ENCODE data around the gene ELL.

GRCh38 chr19:18517606-18518005, 4.3 kb downstream of the ELL start:
- TF ChIP-seq EZH2 (IDR thresholded peaks at IDR 0.05; ENCODE audit: insufficient read depth, low read length) (no peak), CTCF (IDR thresholded peaks at IDR 0.05; ENCODE audit: insufficient read depth, low read depth, low read length) (no peak)
